HL-60/S4 treated with phorbol 12-myristate 13-acetate at 8.2 ng/mL for 4 days and 3 days (cell line): ENCODE results near the gene ADRB1.

Experiments used
- in situ Hi-C: fragments of 300-500 bp; cut with MboI; formaldehyde crosslinking; loops from 2 replicates; pipeline ENCODE4 v1.15.0; 2022; ENCODE audit warnings: low sequenced_read_pairs

ADRB1 gene

GRCh38 chr10:114087255-114087654 lies 43.6 kb downstream of the ADRB1 start:
- in situ Hi-C loops: no loop called here

GRCh38 chr10:114087655-114088054 lies 44.0 kb downstream of the ADRB1 start:
- in situ Hi-C loops: no loop called here

- in situ Hi-C loops: no loop called here
These were observed 51.1 kb downstream of the ADRB1 start for GRCh38 chr10:114094795-114095194.

- in situ Hi-C loops: no loop called here
These were observed 52.1 kb downstream of the ADRB1 start for GRCh38 chr10:114095559-114096337.
